Measurements from ENCODE around the gene IQCH.

The IQCH gene

GRCh38 chr15:67506775-67507747, 252.5 kb downstream of the IQCH start:
- no peak for DNase-seq

- DNase-seq, result no peak
Observed at GRCh38 chr15:67508407-67508806, 253.8 kb downstream of the IQCH start.

GRCh38 chr15:67509918-67510317, 255.3 kb downstream of the IQCH start:
- no peak for DNase-seq

- DNase-seq, result no peak
Observed at GRCh38 chr15:67510597-67511190, 256.1 kb downstream of the IQCH start.

GRCh38 chr15:67511606-67512005, 257.0 kb downstream of the IQCH start:
- no peak for DNase-seq

- no peak for DNase-seq
Observed at GRCh38 chr15:67512140-67512539, 257.6 kb downstream of the IQCH start.

- DNase-seq, result no peak
Observed at GRCh38 chr15:67512933-67513714, 258.5 kb downstream of the IQCH start.

- no peak for DNase-seq
Observed at GRCh38 chr15:67515090-67515489, 260.5 kb downstream of the IQCH start.

GRCh38 chr15:67515557-67515956, 261.0 kb downstream of the IQCH start:
- no peak for DNase-seq

GRCh38 chr15:67520321-67521028, 265.9 kb downstream of the IQCH start:
- DNase-seq, result no peak

- peak; percentile 71 to 78 for DNase-seq
Observed at GRCh38 chr15:67521029-67521782, 266.6 kb downstream of the IQCH start, which contains the start of gene C15orf61. Gene C15orf61 (plus strand): TSS chr15:67521131. CDS start chr15:67521249, 118 bp downstream.

GRCh38 chr15:67521783-67522568, 267.4 kb downstream of the IQCH start:
- no peak for DNase-seq

GRCh38 chr15:67523330-67523729, 268.7 kb downstream of the IQCH start:
- no peak for DNase-seq

- DNase-seq, result no peak
Observed at GRCh38 chr15:67524235-67524634, 269.6 kb downstream of the IQCH start.

- DNase-seq, result no peak
Observed at GRCh38 chr15:67528513-67528912, 273.9 kb downstream of the IQCH start.

- no peak for DNase-seq
Observed at GRCh38 chr15:67531379-67531914, 276.9 kb downstream of the IQCH start.

- no peak for DNase-seq
Observed at GRCh38 chr15:67533873-67534272, 279.3 kb downstream of the IQCH start.

- no peak for DNase-seq
Observed at GRCh38 chr15:67534360-67534759, 279.8 kb downstream of the IQCH start.

- DNase-seq, result no peak
Observed at GRCh38 chr15:67537771-67538170, 283.2 kb downstream of the IQCH start.

All from stimulated activated CD4-positive, alpha-beta T cell treated with anti-CD3 and anti-CD28 coated beads, Interleukin-2, amount 100 ng/mL, for 48 hours (primary cell).